Ovary (tissue), 9 donors: Measurements from ENCODE around the gene CBX4. TPM values are rescaled to one million over a fixed set of nuclear protein-coding genes. Genes with fewer than 3 reads are reported as not detected.

Experiments
- DNase-seq, 5 donors: peaks; one replicate each; pipeline ENCODE4 v3.0.0-alpha.2; 2019 to 2020
- H3K27ac ChIP-seq, 2 donors: fragments of 200-600 bp; one replicate each; pipeline versions ENCODE4 v1.5.1 to v1.8.0; 2019 to 2022
- H3K27me3 ChIP-seq: fragments of 200-600 bp; one replicate; pipeline ENCODE4 v1.8.0; 2022
- H3K36me3 ChIP-seq: fragments of 200-600 bp; sonication (generic); one replicate; pipeline ENCODE4 v1.5.1; 2019
- H3K4me1 ChIP-seq: one replicate; pipeline ENCODE4 v1.8.1; 2013; ENCODE audit warnings: mild to moderate bottlenecking, moderate library complexity; ENCODE audit not compliant: insufficient read depth
- H3K4me3 ChIP-seq: fragments of 200-600 bp; sonication (generic); one replicate; pipeline ENCODE4 v1.5.1; 2017
- H3K9me3 ChIP-seq, 2 donors: fragments of 200-600 bp in 1 of 2; sonication (generic) in 1 of 2; one replicate each; pipeline versions ENCODE4 v1.5.1 to v1.8.1; 2013 to 2019; ENCODE audit warnings: mild to moderate bottlenecking in 1 of 2, moderate library complexity in 1 of 2
- EP300 ChIP-seq: sonication (generic); formaldehyde crosslinking; IDR thresholded peaks from one replicate; pipeline ENCODE4 v1.6.1; 2017; ENCODE audit warnings: antibody characterized with exemption
- POLR2A ChIP-seq: fragments of 450-650 bp; IDR thresholded peaks from one replicate; pipeline ENCODE4 v1.6.1; 2017; ENCODE audit warnings: antibody characterized with exemption, mild to moderate bottlenecking, moderate library complexity
- WGBS, 3 donors: extraction: QIAGEN DNeasy Blood & Tissue Kit in 1 of 3; methylation state at CpG; one replicate each; pipeline versions ENCODE4 v1.1.5 to v1.1.7; 2013 to 2017; 5-methylcytosine and 5-hydroxymethylcytosine counted together
- intact Hi-C, 4 donors: fragments of 100-400 bp; cut with DNase I; formaldehyde crosslinking; loops; one replicate each; pipeline versions ENCODE4 v1.11.0 to v1.15.1; 2022 to 2023
- polyA plus RNA-seq, 2 donors: library from polyadenylated mRNA; stranded (reverse); fragments of 200-250 nt in 1 of 2; fragments of 350-450 nt in 1 of 2; fragmentation: Illumina TruSeq in 1 of 2; extraction: RNeasy Lipid Tissue Mini Kit (QIAGEN cat#74804) in 1 of 2; gene quantifications; one replicate each; pipeline ENCODE4 v1.2.3, GENCODE V29; 2013 to 2014
- total RNA-seq, 7 donors: library from RNA; depleted of rRNA in 2 of 7; stranded (reverse); fragments of >200 nt in 2 of 7; fragmentation: NEBNext Ultra II Directional in 3 of 7; extraction: Animal tissue kit (Norgen Biotek cat#: 25700) in 3 of 7; gene quantifications; one replicate each; pipeline versions ENCODE4 v1.1.0 to v1.2.4, GENCODE V29; 2016 to 2023
- TF ChIP-seq, protein P1 (sequence below), 3 donors: fragments of 450-650 bp in 2 of 3; fragments of 200-600 bp in 1 of 3; IDR thresholded peaks; one replicate each; pipeline versions ENCODE4 v1.5.1 to v1.8.0; 2016 to 2022; ENCODE audit warnings: antibody characterized with exemption in 3 of 3, mild to moderate bottlenecking in 1 of 3
- donor health status: DM: no; HTN: no; CAD: no; lungs with moderate emphysema.
- donor health status: DM: no; HTN: no; CAD: no.
- donor health status: Bipolar disorder and iron deficiency.
- donor health status: DM: yes; HTN: yes; CAD: no.
- donor health status: DM: no; HTN: no; CAD: no.
- donor health status: DM: yes; HTN: yes; CAD: no.

Gene CBX4
- total and polyA plus RNA-seq, 9 donors, result 5.5 to 27.9 (median 16.0) TPM

DNA sequence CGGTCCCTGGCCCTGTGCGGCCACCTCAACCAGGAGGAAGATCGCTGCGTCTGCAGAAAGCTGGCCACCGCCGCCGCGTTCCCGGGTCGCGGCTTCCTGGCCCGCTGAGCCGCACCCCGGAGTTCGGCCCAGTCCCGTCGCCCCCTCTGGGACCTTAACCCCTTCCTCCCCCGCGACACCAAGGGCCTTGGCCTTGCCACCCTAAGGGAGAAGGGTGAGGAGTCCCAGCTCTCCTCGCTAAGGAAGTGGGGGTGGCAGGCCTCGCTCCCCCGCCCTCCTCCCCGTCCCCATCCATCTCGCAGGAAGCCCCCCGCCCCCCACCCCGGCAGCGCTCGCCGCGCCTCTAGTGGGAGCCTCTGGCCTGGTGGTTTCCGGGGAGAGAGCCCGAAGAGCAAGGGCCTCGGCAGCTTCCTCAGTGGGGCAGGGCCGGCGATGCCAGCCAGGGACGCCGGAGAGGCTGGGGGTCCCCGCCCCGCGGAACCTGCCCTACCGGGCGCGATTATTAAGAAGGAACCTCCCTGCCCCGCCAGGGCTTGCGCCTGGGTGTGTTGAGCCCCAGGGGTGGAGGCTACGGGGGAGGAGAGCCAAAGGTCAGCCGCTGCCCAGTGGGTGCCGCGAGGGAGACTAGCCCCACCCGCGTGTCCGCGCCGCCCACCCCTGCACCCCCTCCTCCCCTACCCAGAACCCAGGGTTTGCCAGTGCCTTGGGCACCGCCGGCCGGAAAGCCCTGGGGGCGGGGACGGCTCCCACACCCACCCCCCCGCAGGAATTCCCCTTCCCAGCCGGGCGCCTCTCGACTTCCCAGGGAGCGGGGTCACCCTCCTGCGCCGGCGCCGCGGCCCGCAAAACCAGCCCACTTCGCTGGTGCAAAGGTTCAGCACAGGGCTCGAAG, 6.8 kb downstream of the CBX4 start:
- Histone ChIP-seq H3K36me3 (no peaks in the 10 kb centered on the region), H3K27me3 (no peaks in the 10 kb centered on the region), H3K4me1 (peaks cover 21% of the 10 kb centered on the region), H3K27ac (no peak overlapping the region), H3K4me3 (no peak overlapping the region), H3K9me3 (no peaks in the 10 kb centered on the region)
- 11 to 37% (median 22%) methylated on average over 34 to 72 of the region's 72 CpGs for WGBS, 3 donors
- intact Hi-C loops, result no loop called here
- DNase-seq, result peak in 1 of 5 donors; percentile 48
- TF ChIP-seq POLR2A (no peak), EP300 (no peak)
- TF ChIP-seq, protein P1, sequence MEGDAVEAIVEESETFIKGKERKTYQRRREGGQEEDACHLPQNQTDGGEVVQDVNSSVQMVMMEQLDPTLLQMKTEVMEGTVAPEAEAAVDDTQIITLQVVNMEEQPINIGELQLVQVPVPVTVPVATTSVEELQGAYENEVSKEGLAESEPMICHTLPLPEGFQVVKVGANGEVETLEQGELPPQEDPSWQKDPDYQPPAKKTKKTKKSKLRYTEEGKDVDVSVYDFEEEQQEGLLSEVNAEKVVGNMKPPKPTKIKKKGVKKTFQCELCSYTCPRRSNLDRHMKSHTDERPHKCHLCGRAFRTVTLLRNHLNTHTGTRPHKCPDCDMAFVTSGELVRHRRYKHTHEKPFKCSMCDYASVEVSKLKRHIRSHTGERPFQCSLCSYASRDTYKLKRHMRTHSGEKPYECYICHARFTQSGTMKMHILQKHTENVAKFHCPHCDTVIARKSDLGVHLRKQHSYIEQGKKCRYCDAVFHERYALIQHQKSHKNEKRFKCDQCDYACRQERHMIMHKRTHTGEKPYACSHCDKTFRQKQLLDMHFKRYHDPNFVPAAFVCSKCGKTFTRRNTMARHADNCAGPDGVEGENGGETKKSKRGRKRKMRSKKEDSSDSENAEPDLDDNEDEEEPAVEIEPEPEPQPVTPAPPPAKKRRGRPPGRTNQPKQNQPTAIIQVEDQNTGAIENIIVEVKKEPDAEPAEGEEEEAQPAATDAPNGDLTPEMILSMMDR (IDR thresholded peaks at IDR 0.05), result no peak

GRCh38 chr17:79831265-79832217, 7.7 kb downstream of the CBX4 start:
- peaks cover 13% of the 10 kb centered on the region for H3K4me1 ChIP-seq
- TF ChIP-seq, protein P1 (IDR thresholded peaks at IDR 0.05), result no peak
- no peak for TF ChIP-seq EP300
- TF ChIP-seq POLR2A, result no peak
- H3K4me3 ChIP-seq, result no peak overlapping the region

DNA sequence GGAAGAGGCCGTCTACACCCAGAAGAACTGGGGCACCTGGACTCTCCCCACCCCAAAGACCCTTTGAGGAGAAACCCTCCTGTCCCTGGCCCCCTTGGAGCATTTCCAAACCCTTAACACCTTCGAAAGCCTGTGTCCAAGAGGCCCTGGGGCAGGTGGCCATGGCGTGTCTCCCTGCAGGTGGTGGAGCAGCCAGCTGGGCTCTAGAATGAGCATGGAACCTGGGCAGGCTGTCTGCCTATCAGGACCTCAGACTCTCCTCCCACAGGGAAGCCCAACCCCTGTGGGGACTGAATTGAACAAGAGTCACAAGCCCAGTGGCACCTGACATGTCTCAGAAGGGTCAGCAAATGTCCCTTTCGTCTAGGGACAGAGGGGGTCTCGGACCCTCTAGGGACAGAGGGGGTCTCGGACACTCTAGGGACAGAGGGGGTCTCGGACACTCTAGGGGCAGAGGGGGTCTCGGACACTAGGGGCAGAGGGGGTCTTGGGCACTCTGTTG, 8.4 kb downstream of the CBX4 start:
- intact Hi-C loops, result no loop called here
- Histone ChIP-seq H3K36me3 (no peaks in the 10 kb centered on the region), H3K27me3 (no peaks in the 10 kb centered on the region), H3K4me3 (no peak overlapping the region), H3K27ac (no peak overlapping the region), H3K4me1 (peaks cover 13% of the 10 kb centered on the region), H3K9me3 (no peaks in the 10 kb centered on the region)
- 95 to 98% (median 97%) methylated on average over 8 of the region's 8 CpGs for WGBS, 3 donors
- DNase-seq, result no peak
- TF ChIP-seq, protein P1 (IDR thresholded peaks at IDR 0.05), result no peak

More at GRCh38 chr17:79831265-79832217, 7.7 kb downstream of the CBX4 start:
- no peaks in the 10 kb centered on the region for H3K36me3 ChIP-seq
- intact Hi-C loops, result no loop called here
- H3K9me3 ChIP-seq, result no peaks in the 10 kb centered on the region
- 27 to 37% (median 36%) methylated on average over 26 to 33 of the region's 33 CpGs for WGBS, 3 donors
- H3K27me3 ChIP-seq, result no peaks in the 10 kb centered on the region
- no peak overlapping the region for H3K27ac ChIP-seq
- peak; percentile 62 to 82 (median 78) for DNase-seq

GRCh38 chr17:79830303-79830702, 8.9 kb downstream of the CBX4 start:
- intact Hi-C loops, result no loop called here
- Histone ChIP-seq H3K4me3 (no peak overlapping the region), H3K36me3 (no peaks in the 10 kb centered on the region), H3K4me1 (peaks cover 12% of the 10 kb centered on the region), H3K27ac (no peak overlapping the region), H3K9me3 (no peaks in the 10 kb centered on the region), H3K27me3 (no peaks in the 10 kb centered on the region)
- WGBS, 3 donors, result 74 to 76% (median 75%) methylated on average over 8 of the region's 8 CpGs
- DNase-seq, result no peak
- TF ChIP-seq, protein P1 (IDR thresholded peaks at IDR 0.05), result no peak
- no peak for TF ChIP-seq EP300
- no peak for TF ChIP-seq POLR2A
